ENCODE measurements around the gene ITGB2.

Gene ITGB2

GRCh38 chr21:44927587-44928461 is 7.1 kb upstream of the ITGB2 start:
- peak; percentile 49 for DNase-seq (ENCODE audit: low read depth)
- no peak overlapping the region for H3K4me3 ChIP-seq (replicated peaks; ENCODE audit: low read depth, low read length)
- TF ChIP-seq, protein P1, sequence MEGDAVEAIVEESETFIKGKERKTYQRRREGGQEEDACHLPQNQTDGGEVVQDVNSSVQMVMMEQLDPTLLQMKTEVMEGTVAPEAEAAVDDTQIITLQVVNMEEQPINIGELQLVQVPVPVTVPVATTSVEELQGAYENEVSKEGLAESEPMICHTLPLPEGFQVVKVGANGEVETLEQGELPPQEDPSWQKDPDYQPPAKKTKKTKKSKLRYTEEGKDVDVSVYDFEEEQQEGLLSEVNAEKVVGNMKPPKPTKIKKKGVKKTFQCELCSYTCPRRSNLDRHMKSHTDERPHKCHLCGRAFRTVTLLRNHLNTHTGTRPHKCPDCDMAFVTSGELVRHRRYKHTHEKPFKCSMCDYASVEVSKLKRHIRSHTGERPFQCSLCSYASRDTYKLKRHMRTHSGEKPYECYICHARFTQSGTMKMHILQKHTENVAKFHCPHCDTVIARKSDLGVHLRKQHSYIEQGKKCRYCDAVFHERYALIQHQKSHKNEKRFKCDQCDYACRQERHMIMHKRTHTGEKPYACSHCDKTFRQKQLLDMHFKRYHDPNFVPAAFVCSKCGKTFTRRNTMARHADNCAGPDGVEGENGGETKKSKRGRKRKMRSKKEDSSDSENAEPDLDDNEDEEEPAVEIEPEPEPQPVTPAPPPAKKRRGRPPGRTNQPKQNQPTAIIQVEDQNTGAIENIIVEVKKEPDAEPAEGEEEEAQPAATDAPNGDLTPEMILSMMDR (IDR thresholded peaks at IDR 0.05; ENCODE audit: low read length, missing control alignments): no peak

DNA sequence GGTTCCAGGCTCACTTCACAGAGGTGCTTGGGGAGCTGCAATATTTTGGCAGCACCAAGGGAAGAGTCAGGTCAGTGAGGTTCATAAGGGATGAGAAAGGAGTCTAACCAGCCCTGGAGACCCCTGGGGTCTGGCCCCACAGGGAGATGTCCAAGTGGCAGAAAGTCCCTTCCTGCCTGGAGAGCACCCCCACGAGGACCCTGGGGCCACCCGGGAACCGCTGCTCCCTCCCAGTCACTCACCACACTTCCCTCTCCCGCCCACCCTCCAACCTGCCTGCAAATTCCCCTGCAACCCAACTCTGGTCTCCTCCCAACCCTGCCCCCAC is 6.5 kb upstream of the ITGB2 start:
- TF ChIP-seq, protein P1 (IDR thresholded peaks at IDR 0.05; ENCODE audit: low read length, missing control alignments): no peak
- no peak overlapping the region for H3K4me3 ChIP-seq (replicated peaks; ENCODE audit: low read depth, low read length)
- DNase-seq (ENCODE audit: low read depth): no peak

GRCh38 chr21:44926331-44927101 is 5.8 kb upstream of the ITGB2 start:
- DNase-seq (ENCODE audit: low read depth): no peak
- H3K4me3 ChIP-seq (replicated peaks; ENCODE audit: low read depth, low read length): no peak overlapping the region

GRCh38 chr21:44925378-44925755 is 4.7 kb upstream of the ITGB2 start:
- DNase-seq (ENCODE audit: low read depth): peak; percentile 6
- no peak overlapping the region for H3K4me3 ChIP-seq (replicated peaks; ENCODE audit: low read depth, low read length)
- TF ChIP-seq, protein P1 (IDR thresholded peaks at IDR 0.05; ENCODE audit: low read length, missing control alignments): no peak

More at GRCh38 chr21:44926331-44927101, 5.8 kb upstream of the ITGB2 start:
- TF ChIP-seq, protein P1 (IDR thresholded peaks at IDR 0.05; ENCODE audit: low read length, missing control alignments): no peak

DNA sequence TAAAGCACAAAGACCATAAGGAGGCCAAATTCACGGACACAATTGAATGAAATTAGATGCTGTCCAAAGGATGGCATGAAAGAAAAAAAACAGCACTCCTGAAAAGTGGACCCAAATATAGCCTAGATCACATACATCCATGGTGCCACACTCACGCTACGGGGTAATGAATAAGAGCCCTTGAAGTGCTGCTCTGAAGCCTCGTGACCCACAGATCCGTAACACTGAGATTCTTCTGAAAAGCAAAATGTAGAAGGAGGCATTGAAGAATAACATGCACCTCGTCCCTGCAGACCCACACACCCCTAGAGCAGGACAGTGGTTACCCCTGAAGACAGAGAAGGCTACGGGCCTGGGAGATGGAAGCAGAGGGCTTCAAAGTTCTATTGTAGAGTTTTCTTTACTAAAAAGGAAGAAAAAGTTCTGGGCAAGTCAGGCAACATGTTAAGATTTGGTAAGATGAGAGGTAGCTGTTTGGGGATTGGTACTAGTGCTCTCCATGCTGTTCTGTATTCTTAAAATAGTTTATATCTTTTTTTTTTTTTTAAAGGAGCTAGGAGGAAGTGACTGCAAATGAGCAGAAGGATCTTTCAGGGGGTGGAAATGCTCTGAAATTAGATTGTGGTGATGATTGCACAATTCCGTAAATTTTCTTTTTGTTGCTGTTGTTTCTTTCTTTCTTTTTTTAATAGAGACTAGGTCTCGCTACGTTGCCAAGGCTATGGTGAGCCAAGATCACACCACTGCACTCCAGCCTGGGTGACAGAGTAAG is 4.1 kb upstream of the ITGB2 start:
- TF ChIP-seq, protein P1 (IDR thresholded peaks at IDR 0.05; ENCODE audit: low read length, missing control alignments): no peak
- no peak overlapping the region for H3K4me3 ChIP-seq (replicated peaks; ENCODE audit: low read depth, low read length)
- peak; percentile 80 for DNase-seq (ENCODE audit: low read depth)

- TF ChIP-seq, protein P1 (IDR thresholded peaks at IDR 0.05; ENCODE audit: low read length, missing control alignments): no peak
- H3K4me3 ChIP-seq (replicated peaks; ENCODE audit: low read depth, low read length): no peak overlapping the region
- DNase-seq (ENCODE audit: low read depth): no peak
Measured at GRCh38 chr21:44923480-44924084, 2.9 kb upstream of the ITGB2 start.
